Thyroid gland (tissue), 4 donors: ENCODE results near the gene DMRTB1. TPM values are rescaled to one million over a fixed set of nuclear protein-coding genes. Genes with fewer than 3 reads are reported as not detected.
"Not testable (repeated sequence)": the region's sequence is repeated elsewhere in the genome, so short reads cannot be mapped to it uniquely, and the experiment has no call there.

ENCODE experiments used
- DNase-seq, 2 donors: peaks; one replicate each; pipeline ENCODE4 v3.0.0-alpha.2; 2019
- H3K27ac ChIP-seq, 3 donors: fragments of 200-600 bp; sonication (generic); 1 replicate in 2 of 3; 2 replicates in 1 of 3; pipeline ENCODE4 v1.5.1; 2016 to 2019; ENCODE audit warnings: mild to moderate bottlenecking in 1 of 3, moderate library complexity in 1 of 3
- H3K27me3 ChIP-seq: fragments of 200-600 bp; sonication (generic); one replicate; pipeline ENCODE4 v1.5.1; 2019
- H3K36me3 ChIP-seq, 2 donors: fragments of 200-600 bp; sonication (generic); one replicate each; pipeline ENCODE4 v1.5.1; 2016 to 2019
- H3K4me1 ChIP-seq, 2 donors: fragments of 200-600 bp; sonication (generic); one replicate each; pipeline ENCODE4 v1.5.1; 2017 to 2019
- H3K4me3 ChIP-seq, 3 donors: fragments of 200-600 bp; sonication (generic); replicated peaks in 1 of 3; 1 replicate in 2 of 3; 2 replicates in 1 of 3; pipeline ENCODE4 v1.5.1; 2016; ENCODE audit warnings: mild to moderate bottlenecking in 1 of 3
- H3K9me3 ChIP-seq: fragments of 200-600 bp; sonication (generic); one replicate; pipeline ENCODE4 v1.5.1; 2017
- CTCF ChIP-seq, 6 experiments: fragments of 200-600 bp in 3 of 6; fragments of 450-650 bp in 3 of 6; sonication (generic) in 3 of 6; IDR thresholded peaks; one replicate each; pipeline ENCODE4 v1.5.1; 2016 to 2019; ENCODE audit warnings: antibody characterized with exemption in 6 of 6, mild to moderate bottlenecking in 2 of 6, inconsistent platforms in 1 of 6, moderate library complexity in 1 of 6
- POLR2A ChIP-seq, 2 donors: fragments of 450-650 bp; IDR thresholded peaks; one replicate each; pipeline ENCODE4 v1.6.1; 2017; ENCODE audit warnings: antibody characterized with exemption in 2 of 2, mild to moderate bottlenecking in 2 of 2, moderate library complexity in 1 of 2
- WGBS, 2 donors: methylation state at CpG; one replicate each; pipeline ENCODE4 v1.1.5; 2017; 5-methylcytosine and 5-hydroxymethylcytosine counted together
- intact Hi-C: fragments of 100-400 bp; cut with DNase I; formaldehyde crosslinking; loops from one replicate; pipeline ENCODE4 v1.15.1; 2023
- total RNA-seq, 4 donors: library from RNA; depleted of rRNA; stranded (reverse); fragments of >200 nt; gene quantifications; one replicate each; pipeline ENCODE4 v1.2.3, GENCODE V29; 2016

Gene DMRTB1
- total RNA-seq, 4 donors from 2014 or later: 0.27 TPM; not detected in 3

GRCh38 chr1:53430261-53430660, 28.9 kb upstream of the DMRTB1 start:
- Histone ChIP-seq H3K9me3 (no peaks in the 10 kb centered on the region), H3K4me3 (no peak overlapping the region), H3K27ac (no peak overlapping the region), H3K36me3 (no peaks in the 10 kb centered on the region), H3K27me3 (no peaks in the 10 kb centered on the region), H3K4me1 (no peaks in the 10 kb centered on the region)
- no peak for TF ChIP-seq CTCF (IDR thresholded peaks at IDR 0.05)
- TF ChIP-seq POLR2A (IDR thresholded peaks at IDR 0.05): no peak
- DNase-seq: no peak
- intact Hi-C loops: no loop called here
- 35 to 38% methylated on average over 5 of the region's 5 CpGs for WGBS, 2 donors

- no peak overlapping the region for H3K27ac ChIP-seq
- intact Hi-C loops: no loop called here
- DNase-seq: no peak
- no peaks in the 10 kb centered on the region for H3K4me1 ChIP-seq
- H3K27me3 ChIP-seq: no peaks in the 10 kb centered on the region
- no peaks in the 10 kb centered on the region for H3K9me3 ChIP-seq
- H3K4me3 ChIP-seq: no peak overlapping the region
- H3K36me3 ChIP-seq: no peaks in the 10 kb centered on the region
- no peak for TF ChIP-seq POLR2A (IDR thresholded peaks at IDR 0.05)
- TF ChIP-seq CTCF (IDR thresholded peaks at IDR 0.05): no peak
These were observed 28.4 kb upstream of the DMRTB1 start for GRCh38 chr1:53430779-53431178.

DNA sequence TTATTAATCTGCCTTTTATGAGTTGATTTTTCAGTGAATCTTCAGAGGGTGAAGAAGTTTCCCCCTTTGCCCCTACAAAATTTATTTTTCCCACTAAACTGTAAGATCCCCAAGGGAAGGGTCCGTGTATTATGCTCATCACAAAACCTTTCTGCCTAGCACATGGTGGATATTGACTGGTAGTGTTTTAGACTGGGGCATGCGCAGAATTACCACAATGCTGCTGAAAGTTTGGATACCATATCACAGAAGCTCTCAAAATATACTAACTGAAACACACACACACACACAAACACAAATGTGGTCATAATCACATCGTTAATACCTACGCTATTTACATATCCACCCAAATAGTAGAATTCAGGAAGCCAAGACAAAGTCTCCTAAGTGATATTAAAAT, 28.0 kb upstream of the DMRTB1 start:
- 82 to 88% methylated on average over 4 of the region's 4 CpGs for WGBS, 2 donors

DNA sequence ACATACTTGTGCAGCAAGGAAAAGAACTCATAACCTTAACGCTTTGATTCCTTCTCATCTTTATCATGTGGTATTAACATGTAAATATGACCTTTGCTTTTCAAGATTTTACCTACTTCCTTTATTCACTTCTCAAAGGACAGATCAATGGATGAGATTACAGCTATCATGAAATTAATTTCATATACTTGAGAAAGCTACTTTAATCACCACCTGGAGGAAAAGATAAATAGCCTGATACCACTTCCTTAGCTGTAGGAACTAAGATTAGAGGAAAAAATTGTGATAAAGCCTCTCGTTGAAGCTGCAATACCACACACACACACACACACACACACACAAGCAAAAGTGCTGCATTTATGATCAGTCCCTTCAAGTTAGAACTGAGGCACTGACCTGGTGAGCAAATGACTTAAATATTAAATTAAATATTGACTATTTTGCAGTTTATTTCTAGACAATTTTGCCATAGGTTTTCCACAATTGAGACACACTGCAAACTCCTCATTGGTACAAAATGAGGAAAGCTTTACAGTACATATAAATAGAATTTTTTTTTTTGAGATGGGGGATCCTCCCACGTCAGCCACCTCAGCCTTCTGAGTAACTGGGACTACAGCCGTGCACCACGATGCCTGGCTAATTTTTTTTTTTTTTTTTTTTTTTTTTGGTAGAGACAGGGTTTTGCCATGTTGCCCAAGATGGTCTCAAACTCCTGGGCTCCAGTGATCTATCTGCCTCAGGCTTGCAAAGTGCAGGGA, 27.2 kb upstream of the DMRTB1 start:
- TF ChIP-seq POLR2A (IDR thresholded peaks at IDR 0.05) (no peak), CTCF (IDR thresholded peaks at IDR 0.05) (no peak)
- Histone ChIP-seq H3K36me3 (no peaks in the 10 kb centered on the region), H3K27ac (no peak overlapping the region), H3K4me1 (no peaks in the 10 kb centered on the region), H3K4me3 (no peak overlapping the region), H3K27me3 (no peaks in the 10 kb centered on the region), H3K9me3 (no peaks in the 10 kb centered on the region)
- no peak for DNase-seq
- intact Hi-C loops: no loop called here
- WGBS, 2 donors: 64 to 72% methylated on average over 5 of the region's 5 CpGs

More for the DNA sequence above, 28.0 kb upstream of the DMRTB1 start:
- Histone ChIP-seq H3K27ac (no peak overlapping the region), H3K4me3 (no peak overlapping the region), H3K36me3 (no peaks in the 10 kb centered on the region), H3K4me1 (no peaks in the 10 kb centered on the region), H3K9me3 (no peaks in the 10 kb centered on the region), H3K27me3 (no peaks in the 10 kb centered on the region)
- TF ChIP-seq POLR2A (IDR thresholded peaks at IDR 0.05): no peak
- TF ChIP-seq CTCF (IDR thresholded peaks at IDR 0.05): no peak
- intact Hi-C loops: no loop called here
- no peak for DNase-seq

DNA sequence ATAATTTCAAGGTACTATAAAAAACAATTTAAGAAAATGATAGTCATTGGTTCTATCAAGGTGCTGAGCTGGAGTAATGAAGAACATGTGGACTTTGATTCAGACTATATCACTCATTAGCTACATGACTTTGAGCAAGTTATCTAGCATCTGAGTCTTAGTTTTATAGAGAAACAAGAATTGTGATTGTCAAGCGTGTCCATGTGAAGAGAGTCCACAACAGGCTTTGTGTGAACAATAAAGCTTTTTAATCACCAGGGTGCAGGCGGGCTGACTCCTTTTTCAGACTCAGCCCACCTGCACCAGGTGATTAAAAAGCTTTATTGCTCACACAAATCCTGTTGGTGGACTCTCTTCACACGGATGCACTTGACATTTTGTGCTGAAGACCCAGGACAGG, 26.6 kb upstream of the DMRTB1 start:
- Histone ChIP-seq H3K27ac (no peak overlapping the region), H3K4me1 (no peaks in the 10 kb centered on the region), H3K9me3 (no peaks in the 10 kb centered on the region), H3K36me3 (no peaks in the 10 kb centered on the region), H3K27me3 (no peaks in the 10 kb centered on the region), H3K4me3 (no peak overlapping the region)
- 80 to 88% methylated on average over 3 of the region's 3 CpGs for WGBS, 2 donors
- TF ChIP-seq POLR2A (IDR thresholded peaks at IDR 0.05) (no peak), CTCF (IDR thresholded peaks at IDR 0.05) (no peak)
- intact Hi-C loops: no loop called here
- no peak for DNase-seq

- WGBS, 2 donors: 92 to 93% methylated on average over 7 to 10 of the region's 10 CpGs
- H3K9me3 ChIP-seq, H3K36me3 ChIP-seq, H3K4me1 ChIP-seq, DNase-seq, intact Hi-C loops, H3K27ac ChIP-seq, H3K4me3 ChIP-seq, H3K27me3 ChIP-seq: not testable (repeated sequence)
These were observed 24.7 kb upstream of the DMRTB1 start for GRCh38 chr1:53434405-53435007.
